Muscle layer of colon (tissue), 2 donors: ENCODE results near the gene C2orf81.
"Not testable (repeated sequence)": the region's sequence is repeated elsewhere in the genome, so short reads cannot be mapped to it uniquely, and the experiment has no call there.

Source experiments
- H3K27ac ChIP-seq: one replicate; pipeline ENCODE4 v1.7.0; 2013; ENCODE audit warnings: low read depth, mild to moderate bottlenecking, low read length, moderate library complexity
- H3K27me3 ChIP-seq, 2 donors: one replicate each; pipeline ENCODE4 v1.7.0; 2013; ENCODE audit warnings: low read length in 2 of 2, mild to moderate bottlenecking in 2 of 2; ENCODE audit not compliant: insufficient read depth in 2 of 2, control insufficient read depth in 1 of 2
- H3K36me3 ChIP-seq: one replicate; pipeline ENCODE4 v1.7.0; 2013; ENCODE audit warnings: mild to moderate bottlenecking, low read length; ENCODE audit not compliant: insufficient read depth
- H3K4me1 ChIP-seq: one replicate; pipeline ENCODE4 v1.7.0; 2013; ENCODE audit warnings: mild to moderate bottlenecking, low read length; ENCODE audit not compliant: insufficient read depth
- H3K4me3 ChIP-seq, 2 donors: one replicate each; pipeline ENCODE4 v1.7.0; 2013; ENCODE audit warnings: low read length in 2 of 2, low read depth in 1 of 2, mild to moderate bottlenecking in 1 of 2, moderate library complexity in 1 of 2
- H3K9ac ChIP-seq: one replicate; pipeline ENCODE4 v1.7.0; 2013; ENCODE audit warnings: low read length
- H3K9me3 ChIP-seq: one replicate; pipeline ENCODE4 v1.7.0; 2013; ENCODE audit warnings: mild to moderate bottlenecking, low read length
- donor health status: abdominal sarcoma.
- donor health status: Adenocarcinoma of cecum.

Gene C2orf81

GRCh38 chr2:74457549-74458131, 36.2 kb upstream of the C2orf81 start:
- peak overlapping the region; percentile 99 for H3K27ac ChIP-seq
- no peaks in the 10 kb centered on the region for H3K9me3 ChIP-seq
- H3K4me1 ChIP-seq, result peaks cover 32% of the 10 kb centered on the region
- H3K4me3 ChIP-seq, result peak overlapping the region; percentile 92 to 98
- peaks cover 6% of the 10 kb centered on the region for H3K36me3 ChIP-seq
- H3K27me3 ChIP-seq, result no peaks in the 10 kb centered on the region
- H3K9ac ChIP-seq, result peak overlapping the region; percentile 70

- Histone ChIP-seq H3K27me3 (no peaks in the 10 kb centered on the region), H3K27ac (peak overlapping the region; percentile 99), H3K9me3 (no peaks in the 10 kb centered on the region), H3K9ac (peak overlapping the region; percentile 4), H3K36me3 (peaks cover 1% of the 10 kb centered on the region), H3K4me3 (peak overlapping the region; percentile 92 to 98), H3K4me1 (peaks cover 32% of the 10 kb centered on the region)
Observed at GRCh38 chr2:74457129-74457548, 35.7 kb upstream of the C2orf81 start.

- Histone ChIP-seq H3K27ac (peak within 1 kb of the TSS; percentile 77), H3K4me1 (peaks cover 32% of the 10 kb centered on the region), H3K9me3 (no peaks in the 10 kb centered on the region), H3K27me3 (no peaks in the 10 kb centered on the region), H3K36me3 (no peaks in the 10 kb centered on the region), H3K4me3 (peak within 1 kb of the TSS; percentile 73 to 84), H3K9ac (peak within 1 kb of the TSS; percentile 71)
Observed at GRCh38 chr2:74454654-74455511, 33.5 kb upstream of the C2orf81 start, which contains the start of gene INO80B. INO80B (plus strand) TSS chr2:74455087; CDS start chr2:74455117, 30 bp downstream.

GRCh38 chr2:74450570-74451190, 29.3 kb upstream of the C2orf81 start:
- H3K9me3 ChIP-seq, result no peaks in the 10 kb centered on the region
- no peak overlapping the region for H3K4me3 ChIP-seq
- H3K4me1 ChIP-seq, result peaks cover 6% of the 10 kb centered on the region
- no peaks in the 10 kb centered on the region for H3K27me3 ChIP-seq
- no peaks in the 10 kb centered on the region for H3K36me3 ChIP-seq
- H3K27ac ChIP-seq, result no peak overlapping the region
- H3K9ac ChIP-seq, result no peak overlapping the region

GRCh38 chr2:74448771-74449170, 27.4 kb upstream of the C2orf81 start:
- H3K9ac ChIP-seq, result no peak overlapping the region

GRCh38 chr2:74447230-74447999, 26.0 kb upstream of the C2orf81 start:
- H3K9ac ChIP-seq, result no peak overlapping the region
- H3K27ac ChIP-seq, result no peak overlapping the region
- H3K4me1 ChIP-seq, result no peaks in the 10 kb centered on the region
- H3K36me3 ChIP-seq, result no peaks in the 10 kb centered on the region
- H3K9me3 ChIP-seq, result no peaks in the 10 kb centered on the region
- no peak overlapping the region for H3K4me3 ChIP-seq
- peaks cover 0 to under 1% of the 10 kb centered on the region in 2 donors for H3K27me3 ChIP-seq

More at GRCh38 chr2:74448771-74449170, 27.4 kb upstream of the C2orf81 start:
- Histone ChIP-seq H3K4me3 (no peak overlapping the region), H3K27ac (no peak overlapping the region), H3K36me3 (no peaks in the 10 kb centered on the region), H3K27me3 (no peaks in the 10 kb centered on the region), H3K9me3 (no peaks in the 10 kb centered on the region), H3K4me1 (no peaks in the 10 kb centered on the region)

- peaks cover 1% of the 10 kb centered on the region for H3K4me1 ChIP-seq
- H3K9ac ChIP-seq, result no peak overlapping the region
Observed at GRCh38 chr2:74444498-74445318, 23.3 kb upstream of the C2orf81 start.

GRCh38 chr2:74442483-74443297, 21.3 kb upstream of the C2orf81 start:
- not testable (repeated sequence) for H3K4me3 ChIP-seq, H3K36me3 ChIP-seq, H3K9me3 ChIP-seq, H3K9ac ChIP-seq, H3K27ac ChIP-seq
- H3K27me3 ChIP-seq, result peaks cover 0 to 18% of the 10 kb centered on the region in 2 donors
- peaks cover 12% of the 10 kb centered on the region for H3K4me1 ChIP-seq

More at GRCh38 chr2:74444498-74445318, 23.3 kb upstream of the C2orf81 start:
- Histone ChIP-seq H3K4me3 (no peak overlapping the region), H3K27ac (no peak overlapping the region), H3K9me3 (no peaks in the 10 kb centered on the region), H3K36me3 (no peaks in the 10 kb centered on the region), H3K27me3 (peaks cover 0 to 18% of the 10 kb centered on the region in 2 donors)

GRCh38 chr2:74441690-74442482, 20.5 kb upstream of the C2orf81 start, which contains the start of gene RTKN:
RTKN (minus strand) TSS chr2:74441937; CDS start chr2:74441816, 121 bp downstream.
- Histone ChIP-seq H3K27me3 (peaks cover 0 to 18% of the 10 kb centered on the region in 2 donors), H3K9me3 (no peaks in the 10 kb centered on the region), H3K36me3 (no peaks in the 10 kb centered on the region), H3K9ac (peak within 1 kb of the TSS; percentile 53), H3K4me1 (peaks cover 12% of the 10 kb centered on the region), H3K27ac (peak within 1 kb of the TSS; percentile 39), H3K4me3 (peak within 1 kb of the TSS; percentile 48 to 88)
